IPS DF 4.7 (cell line): ENCODE measurements around the gene TSPAN17.
"Not testable (repeated sequence)": the region's sequence is repeated elsewhere in the genome, so short reads cannot be mapped to it uniquely, and the experiment has no call there.

Source experiments
- DNase-seq: peaks from one replicate; pipeline ENCODE4 v3.0.0-alpha.2; 2013; ENCODE audit warnings: low spot score; ENCODE audit errors: extremely low read depth

The TSPAN17 gene

DNA sequence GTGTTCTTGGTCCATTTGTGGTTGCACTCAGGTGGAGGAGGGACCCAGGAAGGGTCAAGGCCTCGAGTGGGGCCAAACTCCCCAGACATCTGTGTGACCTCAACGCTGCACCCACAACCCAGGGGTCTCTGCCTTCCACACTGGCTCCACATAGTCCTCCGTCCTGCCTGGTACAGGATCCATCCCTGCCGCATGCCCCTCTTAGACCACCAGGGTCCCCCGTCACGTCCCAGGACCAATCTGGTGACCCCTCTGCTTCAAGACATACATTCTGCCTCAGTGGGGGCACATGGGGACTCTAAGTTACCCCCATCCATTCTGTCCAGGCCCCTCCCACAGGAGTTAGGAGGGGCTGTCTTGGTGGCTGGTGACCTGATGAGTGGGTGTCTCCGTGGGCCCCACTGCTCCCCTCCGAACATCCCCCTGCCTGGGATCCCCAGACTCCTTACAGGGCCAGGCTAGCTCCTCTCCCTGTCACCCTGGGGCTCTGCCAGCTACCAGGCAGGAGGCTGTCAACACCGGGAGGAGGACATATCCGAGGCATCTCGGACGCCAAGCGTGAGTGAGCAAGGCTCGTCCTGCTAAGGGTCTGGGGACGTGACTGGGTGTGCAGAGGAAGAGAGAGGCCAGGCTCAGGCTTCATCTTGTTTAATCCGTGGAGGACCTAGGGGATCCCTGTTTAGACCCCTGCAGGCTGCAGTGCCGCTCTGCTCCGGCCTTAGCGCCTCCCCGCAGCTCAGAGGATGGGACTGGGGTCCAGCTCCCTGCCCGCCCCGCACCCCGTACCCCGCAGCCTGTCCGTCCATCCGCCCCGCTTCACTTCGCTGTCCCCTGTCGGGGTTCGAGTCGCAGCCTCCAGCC, 32.3 kb downstream of the TSPAN17 start:
- no peak for DNase-seq

DNA sequence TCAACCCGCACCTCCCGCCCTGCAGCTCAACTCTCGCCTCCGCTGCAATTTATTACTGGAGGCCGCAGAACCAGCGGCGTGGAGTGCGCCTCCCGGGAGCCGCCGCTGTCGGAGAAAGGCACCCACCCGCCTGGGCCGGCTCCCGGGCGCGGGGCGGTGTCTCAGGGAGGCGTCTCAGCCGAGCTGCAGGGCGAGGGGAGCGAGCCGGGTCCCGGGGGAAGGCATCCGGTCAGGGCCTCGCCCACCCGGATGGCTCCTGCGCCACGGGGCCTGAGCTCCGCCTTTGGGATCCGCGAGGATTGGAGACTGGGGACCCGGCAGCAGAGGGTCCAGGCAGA, 32.9 kb downstream of the TSPAN17 start:
- DNase-seq = no peak

DNA sequence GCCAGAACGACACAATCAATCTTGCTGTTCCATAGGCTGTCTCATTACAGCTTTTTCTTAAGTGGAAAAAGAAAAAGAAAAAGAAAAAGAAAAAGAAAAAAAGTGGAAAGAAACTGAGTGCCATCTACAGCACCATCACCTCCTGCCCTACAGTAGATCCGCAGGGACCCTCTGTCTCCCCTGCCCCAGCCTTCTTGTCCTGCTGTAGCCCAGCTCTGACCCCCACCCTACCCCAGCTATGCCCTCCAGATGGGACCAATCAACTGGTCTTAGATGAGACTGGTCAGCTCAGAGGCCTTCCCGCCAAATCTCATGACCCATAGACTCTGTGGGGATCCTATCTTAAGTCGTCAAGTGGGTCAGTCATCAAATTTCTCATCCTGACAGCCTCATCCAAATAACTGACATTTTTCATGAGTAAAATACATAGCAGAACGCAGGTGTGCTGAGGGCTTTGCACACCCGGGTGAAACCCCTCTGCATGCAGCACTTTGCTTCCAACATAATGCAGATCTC, 34.8 kb downstream of the TSPAN17 start:
- DNase-seq = no peak

DNA sequence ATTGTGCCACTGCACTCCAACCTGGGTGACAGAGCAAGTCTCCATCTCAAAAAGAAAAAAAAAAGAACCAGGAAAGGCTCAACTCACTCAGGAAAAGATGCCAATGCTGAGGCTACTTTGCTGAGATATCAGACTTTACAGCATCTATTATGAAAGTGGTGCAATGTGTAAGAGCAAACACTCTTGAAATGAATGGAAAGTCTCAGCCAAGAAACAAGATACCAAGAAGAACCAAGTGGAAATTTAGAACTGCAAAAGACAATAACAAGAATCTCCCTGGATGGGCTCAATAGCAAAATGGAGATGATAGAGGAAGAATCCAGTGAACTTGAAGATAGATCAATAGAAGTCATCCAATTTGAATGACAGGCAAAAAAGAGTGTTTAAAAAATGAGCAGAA, 37.7 kb downstream of the TSPAN17 start:
- DNase-seq = no peak

DNA sequence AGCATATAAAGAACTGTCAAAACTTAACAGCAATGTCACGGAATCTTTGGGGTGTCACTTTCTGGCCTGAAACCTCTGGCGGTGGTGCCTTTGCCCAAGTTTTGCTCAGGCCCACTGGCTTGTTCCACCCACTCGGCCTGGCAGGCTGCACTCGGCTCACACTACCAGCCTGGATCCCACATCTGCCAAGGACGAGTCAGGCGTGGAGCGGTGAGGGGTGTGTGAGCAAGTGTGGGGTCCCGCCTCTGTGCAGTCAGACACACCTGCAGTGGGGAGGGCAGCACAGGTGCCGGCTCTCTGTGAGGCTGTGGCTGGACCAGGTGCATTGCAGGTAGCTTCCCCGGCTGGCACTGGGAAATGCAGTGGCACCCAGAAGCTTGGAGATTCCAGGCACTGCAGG, 40.0 kb downstream of the TSPAN17 start:
- DNase-seq = no peak

DNA sequence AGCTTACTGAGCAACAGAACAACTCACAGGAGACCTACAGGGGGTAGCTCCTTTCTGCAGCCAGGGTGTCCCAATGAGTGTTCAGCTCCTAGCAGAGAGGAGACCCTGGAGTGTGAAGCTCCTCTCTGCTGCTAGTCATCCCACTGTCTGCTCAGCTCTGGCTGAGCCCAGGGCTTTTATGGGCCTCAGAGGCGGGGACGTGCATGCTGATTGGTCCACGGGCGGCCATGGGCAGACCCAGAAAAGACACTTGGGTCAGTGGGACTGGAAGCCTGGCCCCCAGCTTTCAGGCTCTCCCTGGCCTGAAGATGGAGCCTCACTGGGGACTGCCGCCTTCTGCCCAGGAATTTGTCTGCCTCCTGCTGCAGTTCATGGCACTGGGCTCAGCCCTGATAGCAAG, 40.6 kb downstream of the TSPAN17 start:
- DNase-seq = no peak

GRCh38 chr5:176690911-176691310, 43.6 kb downstream of the TSPAN17 start:
- no peak for DNase-seq

- DNase-seq = no peak
Measured at GRCh38 chr5:176691524-176691923, 44.2 kb downstream of the TSPAN17 start.

DNA sequence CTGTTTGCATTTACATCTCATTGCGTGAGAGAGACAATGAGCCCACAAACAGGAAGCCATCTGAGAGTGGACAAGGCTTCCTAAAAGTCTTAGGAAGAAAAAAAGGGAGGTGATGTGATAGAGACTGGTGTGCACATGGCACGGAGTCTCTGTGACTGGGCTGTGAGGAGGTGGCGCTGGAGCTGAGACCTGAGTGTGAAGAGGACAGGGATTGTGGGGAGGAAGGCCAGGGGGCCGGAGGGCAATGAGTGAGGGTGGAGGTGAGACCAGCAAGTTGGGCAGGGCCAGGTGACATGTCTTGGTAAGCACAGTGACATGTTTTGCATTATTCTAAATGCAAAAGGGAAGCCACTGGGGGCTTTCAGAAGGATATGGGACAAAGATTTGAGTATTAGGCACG, 45.0 kb downstream of the TSPAN17 start:
- no peak for DNase-seq

DNA sequence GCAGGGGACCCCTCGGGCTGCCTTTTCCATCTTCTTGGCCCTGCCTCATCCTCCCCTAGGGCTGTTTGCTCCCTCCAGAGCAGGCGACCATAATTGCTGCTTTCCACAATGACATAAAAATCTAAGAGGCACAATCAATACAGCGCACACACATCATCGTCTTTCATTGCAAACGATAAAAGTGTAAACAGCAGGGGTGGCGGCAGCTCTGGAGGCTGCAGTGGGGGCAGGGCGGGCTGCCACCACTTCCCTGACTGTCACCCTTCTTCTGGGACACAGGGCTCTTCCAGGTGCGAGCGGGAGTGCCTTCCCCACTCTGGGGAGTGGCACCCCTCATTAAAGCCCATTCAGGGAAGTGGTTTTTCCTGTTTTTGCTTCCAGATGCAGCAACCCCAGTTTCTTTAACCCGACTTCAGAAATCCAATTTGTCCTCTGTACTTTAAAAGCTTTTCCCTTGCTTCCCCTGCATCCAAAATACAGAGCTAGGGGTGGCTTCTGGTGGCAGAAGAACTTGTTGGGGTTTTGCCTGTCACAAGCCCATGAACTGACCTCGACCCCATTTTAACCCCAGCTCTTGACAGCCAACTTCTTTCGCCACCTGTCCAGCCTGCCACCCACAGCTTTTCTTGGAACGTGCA, 45.7 kb downstream of the TSPAN17 start:
- no peak for DNase-seq

DNA sequence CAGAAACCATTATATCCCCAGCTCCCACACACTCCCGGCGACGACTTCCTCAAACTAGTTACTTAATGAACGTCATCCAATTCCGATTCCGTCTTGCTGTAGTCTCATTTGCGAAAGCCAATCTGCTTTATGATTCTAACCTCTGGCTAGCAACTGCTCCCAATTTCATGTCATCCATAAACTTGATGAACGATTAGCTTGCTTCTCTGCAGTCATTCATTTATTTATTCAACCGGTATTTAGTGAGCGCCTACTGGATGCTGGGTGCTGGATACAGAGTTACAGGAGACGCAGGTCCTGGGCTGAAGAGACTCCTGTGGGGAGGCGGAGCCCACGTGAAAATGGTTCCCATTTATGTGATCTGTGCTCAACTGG, 46.2 kb downstream of the TSPAN17 start:
- no peak for DNase-seq

DNA sequence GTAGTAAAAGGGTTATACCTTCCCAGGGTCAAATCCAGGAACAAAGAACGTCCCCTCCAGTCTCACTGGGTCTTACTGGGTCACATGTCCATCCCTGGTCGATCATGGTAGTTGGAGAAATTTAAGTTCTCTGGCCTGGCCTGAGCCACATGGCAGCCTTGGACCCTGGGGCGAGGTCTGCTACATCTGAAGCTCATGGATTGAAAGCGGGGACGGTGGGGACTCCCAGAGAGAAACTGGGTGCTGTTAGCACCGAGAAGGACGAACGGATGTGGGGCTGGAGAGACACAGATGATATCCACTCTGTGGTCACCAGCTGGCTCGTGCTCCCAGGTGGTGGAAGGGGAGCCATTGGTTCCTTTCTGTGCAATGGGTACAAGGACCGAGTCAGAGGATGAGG, 46.9 kb downstream of the TSPAN17 start:
- DNase-seq = no peak

DNA sequence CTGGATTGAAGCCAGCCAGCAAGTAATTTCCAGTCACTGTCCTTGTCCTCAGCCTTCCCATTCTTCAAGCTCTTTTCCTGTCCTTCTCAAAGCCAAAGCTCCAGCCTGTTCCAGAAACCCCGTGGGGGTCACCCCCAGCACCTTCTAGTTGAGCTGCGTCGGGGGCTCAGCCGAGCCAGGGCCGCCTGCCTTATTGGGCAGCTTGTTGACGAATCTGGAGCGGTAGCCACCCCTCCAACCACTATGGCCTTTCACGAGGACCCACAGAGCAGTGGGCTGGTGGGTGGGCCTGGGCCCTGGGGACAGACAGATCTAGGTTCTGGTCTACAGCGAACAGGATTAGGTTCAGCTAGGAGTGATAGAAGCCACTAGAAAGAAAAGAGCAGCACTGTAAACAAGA, 47.3 kb downstream of the TSPAN17 start:
- DNase-seq = no peak

- DNase-seq = no peak
Measured at GRCh38 chr5:176695073-176695472, 47.8 kb downstream of the TSPAN17 start.

DNA sequence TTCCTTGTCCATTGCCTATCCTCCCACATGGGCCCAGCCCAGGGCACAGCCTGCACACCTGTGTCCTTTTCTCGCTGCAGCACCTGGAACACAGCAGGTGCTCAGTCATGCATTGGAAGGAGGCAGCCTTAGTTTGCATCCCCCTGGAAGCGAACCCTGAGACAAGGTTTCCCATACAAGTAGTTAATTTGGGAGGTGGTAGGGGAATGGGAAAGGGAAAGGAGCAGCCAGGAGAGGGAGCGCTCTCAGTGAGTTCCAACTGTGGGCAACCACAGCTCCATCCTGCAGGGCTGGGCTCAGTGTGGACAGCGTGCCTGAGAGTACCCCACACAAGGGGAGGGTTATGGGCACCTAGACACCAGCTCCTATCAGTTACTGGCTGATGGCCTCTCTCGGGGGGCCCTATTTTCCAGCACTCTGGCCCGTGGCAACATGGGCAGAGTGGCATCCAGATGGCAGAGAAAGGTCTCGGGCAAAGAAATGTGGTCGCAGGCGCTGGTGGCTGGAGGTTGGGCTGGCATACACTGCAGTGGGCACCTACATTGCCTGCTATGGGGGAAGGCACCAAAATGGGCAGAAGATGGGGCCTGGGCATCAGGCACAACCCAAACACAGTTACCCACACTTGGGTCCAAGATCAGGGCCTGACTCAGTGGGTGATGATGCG, 50.1 kb downstream of the TSPAN17 start:
- no peak for DNase-seq

DNA sequence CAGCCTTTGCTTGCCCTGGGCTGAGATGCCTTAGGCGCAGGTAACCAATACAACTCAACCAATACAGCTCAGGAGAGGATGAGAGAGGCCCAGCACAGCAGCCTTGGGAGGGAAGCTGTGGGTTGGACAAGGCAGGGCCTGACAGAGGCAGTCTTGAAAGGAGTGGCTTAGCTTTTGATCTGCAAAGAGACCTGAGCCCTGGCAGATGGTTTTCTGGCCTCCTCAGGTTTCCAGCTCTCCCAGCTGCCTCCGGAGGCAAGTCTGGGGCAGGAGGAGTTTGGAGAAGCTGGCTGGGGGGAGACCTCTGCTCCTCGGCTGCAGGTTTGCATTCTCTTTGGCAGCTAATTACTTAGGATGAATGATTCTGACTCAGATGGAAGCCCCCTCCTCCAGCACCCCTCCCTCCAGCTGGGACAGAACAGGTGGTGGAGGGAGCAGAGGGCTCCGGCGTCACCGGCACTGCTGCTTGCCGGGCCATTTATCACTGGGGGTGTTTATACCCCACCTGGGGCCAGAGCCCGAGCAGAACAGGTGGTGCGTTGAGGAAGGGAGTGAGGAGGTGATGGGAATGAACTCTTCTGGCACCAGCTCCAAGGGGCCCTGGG, 50.8 kb downstream of the TSPAN17 start:
- DNase-seq = no peak

DNA sequence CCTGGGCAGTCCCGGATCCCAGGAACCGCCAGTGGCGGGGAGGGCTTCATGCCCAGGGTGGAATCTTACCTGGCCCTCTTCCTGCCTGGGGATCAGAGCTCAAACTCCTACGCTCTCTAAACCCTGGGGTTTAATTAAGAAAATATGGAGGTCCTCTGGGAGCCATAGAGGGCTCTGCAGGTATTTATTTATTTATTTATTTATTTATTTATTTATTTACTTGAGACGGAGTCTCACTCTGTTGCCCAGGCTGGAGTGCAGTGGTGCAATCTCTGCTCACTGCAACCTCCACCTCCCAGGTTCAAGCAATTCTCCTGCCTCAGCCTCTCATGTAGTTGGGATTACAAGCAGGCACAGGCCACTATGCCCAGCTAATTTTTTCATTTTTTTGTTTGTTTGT, 52.2 kb downstream of the TSPAN17 start:
- not testable (repeated sequence) for DNase-seq

GRCh38 chr5:176700239-176700847, 53.1 kb downstream of the TSPAN17 start:
- DNase-seq = no peak

GRCh38 chr5:176702671-176703641, 55.7 kb downstream of the TSPAN17 start:
- no peak for DNase-seq

DNA sequence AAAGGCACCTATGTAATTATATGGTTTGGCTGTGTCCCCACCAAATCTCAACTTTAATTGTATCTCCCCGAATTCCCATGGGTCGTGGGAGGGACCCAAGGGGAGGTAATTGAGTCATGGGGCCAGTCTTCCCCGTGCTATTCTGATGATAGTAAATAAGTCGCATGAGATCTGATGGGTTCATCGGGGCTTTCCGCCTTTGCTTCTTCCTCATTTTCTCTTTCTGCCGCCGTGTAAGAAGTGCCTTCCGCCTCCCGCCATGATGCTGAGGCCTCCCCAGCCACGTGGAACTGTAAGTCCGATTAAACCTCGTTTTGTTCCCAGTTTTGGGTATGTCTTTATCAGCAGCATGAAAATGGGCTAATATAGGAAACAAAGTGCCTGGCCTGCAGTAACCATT, 56.6 kb downstream of the TSPAN17 start:
- DNase-seq = no peak
